Neural cell (in vitro differentiated cells): ENCODE results near the gene PLP2.
A peak's percentile ranks its signal among the peaks of the same experiment; 100 is the strongest.

Experiments
- EZH2 ChIP-seq: fragments of 200-600, 300-800 bp; shearing (Covaris generic), sonication (generic); IDR thresholded peaks from 2 replicates; pipeline ENCODE4 v1.6.1; 2014; ENCODE audit warnings: antibody characterized with exemption, low read length, borderline replicate concordance, mild to moderate bottlenecking; ENCODE audit not compliant: insufficient read depth, poor library complexity, severe bottlenecking
- POLR2AphosphoS5 ChIP-seq: IDR thresholded peaks from 2 replicates; pipeline ENCODE4 v1.6.1; 2012
- RAD21 ChIP-seq: fragments of 450-650 bp; conservative IDR thresholded peaks from 2 replicates; pipeline ENCODE4 v1.6.1; 2014; ENCODE audit warnings: antibody characterized with exemption, mild to moderate bottlenecking, moderate library complexity

DNA sequence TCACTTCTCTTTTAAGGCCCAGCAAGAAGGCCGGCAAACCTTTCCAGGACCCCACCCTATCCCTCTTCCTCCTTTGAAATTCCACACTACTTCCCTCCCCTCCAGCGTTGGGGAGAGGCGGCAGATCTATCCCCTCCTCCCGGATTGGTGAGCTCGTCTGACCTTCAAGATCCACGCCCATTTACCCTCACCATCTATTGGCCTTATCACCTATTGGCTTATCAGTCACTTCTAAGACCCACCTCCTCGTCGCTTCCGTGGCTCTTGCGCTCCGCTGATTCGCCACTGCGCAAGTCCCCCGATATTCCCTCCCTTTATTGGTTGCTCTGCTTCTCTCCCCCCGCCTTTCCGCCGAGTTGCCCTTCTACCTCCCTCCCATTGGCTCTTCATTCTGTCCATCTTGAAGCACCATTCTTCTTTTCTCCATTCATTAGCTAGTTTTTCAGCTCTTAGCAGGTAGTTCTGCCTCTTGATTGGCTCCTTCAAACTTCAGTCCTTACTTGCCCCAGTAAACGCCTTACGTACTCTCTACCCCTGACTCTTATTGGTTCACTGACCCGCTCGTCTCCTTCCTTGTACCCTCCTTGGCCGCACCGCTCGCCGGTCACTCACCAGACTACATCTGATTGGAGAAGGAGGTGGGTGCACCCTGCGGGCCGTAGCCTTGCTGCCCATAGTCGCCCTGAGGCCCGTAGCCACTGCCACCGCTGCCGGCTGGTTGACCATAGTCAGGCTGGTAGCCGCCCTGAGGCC lies 19.3 kb downstream of the PLP2 start:
- TF ChIP-seq POLR2AphosphoS5, result peak; percentile 50
- TF ChIP-seq EZH2, result no peak
- no peak for TF ChIP-seq RAD21
